Heart left ventricle (tissue), 16 donors: ENCODE data around the gene MICALL2. TPM values are rescaled to one million over a fixed set of nuclear protein-coding genes. Genes with fewer than 3 reads are reported as not detected.

Experiments
- ATAC-seq, 4 donors: fragments of 200-7000 bp; cut with Tn5 transposase; one replicate each; pipeline ENCODE4 v1.9.1; 2020 to 2022; ENCODE audit warnings: moderate library complexity in 4 of 4, mild to moderate bottlenecking in 3 of 4, moderate number of reproducible peaks in 1 of 4
- DNase-seq, 5 donors: peaks; one replicate each; pipeline ENCODE4 v3.0.0-alpha.2; 2020
- H3K27ac ChIP-seq, 12 donors: fragments of 200-600 bp; sonication (generic) in 4 of 12; one replicate each; pipeline versions ENCODE4 v1.5.0 to v1.8.0; 2016 to 2022; ENCODE audit warnings: mild to moderate bottlenecking in 2 of 12
- H3K27me3 ChIP-seq, 9 donors: fragments of 200-600 bp; sonication (generic) in 2 of 9; one replicate each; pipeline versions ENCODE4 v1.5.1 to v1.8.0; 2016 to 2022; ENCODE audit warnings: mild to moderate bottlenecking in 3 of 9
- H3K36me3 ChIP-seq, 9 donors: fragments of 200-600 bp; sonication (generic) in 2 of 9; one replicate each; pipeline versions ENCODE4 v1.5.0 to v1.8.0; 2018 to 2022; ENCODE audit warnings: mild to moderate bottlenecking in 2 of 9
- H3K4me1 ChIP-seq, 12 donors: fragments of 200-600 bp; sonication (generic) in 4 of 12; one replicate each; pipeline versions ENCODE4 v1.5.0 to v1.8.0; 2016 to 2022; ENCODE audit warnings: mild to moderate bottlenecking in 3 of 12
- H3K4me3 ChIP-seq, 12 donors: fragments of 200-600 bp; sonication (generic) in 4 of 12; one replicate each; pipeline versions ENCODE4 v1.5.0 to v1.8.0; 2017 to 2022; ENCODE audit warnings: mild to moderate bottlenecking in 9 of 12, moderate library complexity in 4 of 12
- H3K9me3 ChIP-seq, 12 donors: fragments of 200-600 bp; sonication (generic) in 4 of 12; one replicate each; pipeline versions ENCODE4 v1.5.0 to v1.8.0; 2016 to 2022; ENCODE audit warnings: mild to moderate bottlenecking in 1 of 12
- POLR2A ChIP-seq, 2 donors: fragments of 450-650 bp; IDR thresholded peaks; one replicate each; pipeline ENCODE4 v1.6.1; 2017; ENCODE audit warnings: antibody characterized with exemption in 2 of 2, mild to moderate bottlenecking in 2 of 2, moderate library complexity in 2 of 2
- WGBS, 4 donors: extraction: QIAGEN DNeasy Blood & Tissue Kit in 2 of 4; methylation state at CpG; one replicate each; pipeline versions ENCODE4 v1.1.5 to v1.1.7; 2013 to 2018; 5-methylcytosine and 5-hydroxymethylcytosine counted together
- intact Hi-C, 10 donors: fragments of 100-400 bp; cut with DNase I; formaldehyde crosslinking; loops; one replicate each; pipeline versions ENCODE4 v1.11.1 to v1.14.2; 2022
- polyA plus RNA-seq, 2 donors: library from polyadenylated mRNA; stranded (reverse); fragments of 200-250 nt; gene quantifications; one replicate each; pipeline ENCODE4 v1.2.3, GENCODE V29; 2013
- total RNA-seq, 9 donors: library from RNA; depleted of rRNA in 2 of 9; stranded (reverse); fragments of >200 nt in 2 of 9; fragmentation: NEBNext Ultra II Directional in 3 of 9; extraction: Animal tissue kit (Norgen Biotek cat#: 25700) in 3 of 9; gene quantifications; one replicate each; pipeline versions ENCODE4 v1.1.0 to v1.2.4, GENCODE V29; 2016 to 2023
- TF ChIP-seq, protein P1 (sequence below), 12 donors: fragments of 200-600 bp; sonication (generic) in 4 of 12; IDR thresholded peaks; one replicate each; pipeline versions ENCODE4 v1.5.0 to v1.8.0; 2018 to 2022; ENCODE audit warnings: antibody characterized with exemption in 12 of 12, mild to moderate bottlenecking in 5 of 12
- donor health status: ischemic (EF 13 %, LVEDD 7.1; RV severe dilation, severe dysfunction).
- donor health status: healthy with polysubstance abuse.
- donor health status: DM: no; HTN: yes; CAD: no.
- donor health status: DM: no; HTN: no; CAD: no.
- donor health status: ischemic (EF 25% LVEDD 6.9; RV normal size, moderate dysfunction).
- donor health status: ischemic (EF 25% LVEDD 5.7; RV mildly dilated, moderate dysfunction).
- donor health status: healthy.
- donor health status: DM: yes; HTN: yes; CAD: no.
- donor health status: ischemic (EF 35%, LVEDD 5.7; RV mildly dilated, moderate dysfunction).
- donor health status: nonischemic (EF 11% LVEDD 7.7; RV severe dilation, severe dysfunction).
- donor health status: DM: yes; HTN: yes; CAD: no.
- donor health status: PGD.
- donor health status: ischemic (EF 29% LVEDD 5.4; RV normal size, mild dysfunction).
- donor health status: nonischemic (EF 23%, LVEDD 6.1; RV moderate dilation, normal function).

The MICALL2 gene
- total and polyA plus RNA-seq, 11 donors = 2.5 to 18.3 (median 8.4) TPM

DNA sequence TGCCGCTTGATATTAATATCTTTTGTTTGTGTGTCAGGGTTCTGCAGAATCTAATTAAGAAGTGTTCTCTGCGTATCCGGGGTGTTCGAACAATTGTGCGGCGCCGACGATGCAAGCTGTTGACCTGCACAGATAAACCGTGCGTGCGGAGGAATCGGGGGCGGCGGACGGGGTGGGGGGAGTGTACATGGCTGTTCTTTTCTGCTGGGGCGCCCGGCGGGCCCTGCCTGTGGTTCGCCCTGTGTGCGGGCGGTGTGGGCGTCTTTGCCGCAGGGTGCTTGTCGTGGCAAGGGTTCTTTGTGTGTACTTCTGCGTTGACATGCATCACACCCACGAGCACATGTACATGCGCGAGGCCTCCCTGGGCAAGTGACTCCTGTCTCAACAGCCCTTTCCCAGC is 47.9 kb downstream of the MICALL2 start:
- intact Hi-C loops = loop anchor here in 5 of 10 donors (5.0 kb wide), 2 partner anchors 184 to 189 kb away; no protein-coding TSS in a partner anchor
- Histone ChIP-seq H3K9me3 (no peaks in the 10 kb centered on the region), H3K4me1 (peaks cover 0 to 11% (median 5%) of the 10 kb centered on the region in 12 donors), H3K27ac (no peak overlapping the region), H3K27me3 (peaks cover 16 to 65% (median 34%) of the 10 kb centered on the region in 9 donors), H3K4me3 (no peak overlapping the region), H3K36me3 (no peaks in the 10 kb centered on the region)
- ATAC-seq = no peak
- no peak for DNase-seq
- WGBS, 4 donors = 93 to 95% (median 94%) methylated on average over 28 of the region's 28 CpGs
- TF ChIP-seq, protein P1, sequence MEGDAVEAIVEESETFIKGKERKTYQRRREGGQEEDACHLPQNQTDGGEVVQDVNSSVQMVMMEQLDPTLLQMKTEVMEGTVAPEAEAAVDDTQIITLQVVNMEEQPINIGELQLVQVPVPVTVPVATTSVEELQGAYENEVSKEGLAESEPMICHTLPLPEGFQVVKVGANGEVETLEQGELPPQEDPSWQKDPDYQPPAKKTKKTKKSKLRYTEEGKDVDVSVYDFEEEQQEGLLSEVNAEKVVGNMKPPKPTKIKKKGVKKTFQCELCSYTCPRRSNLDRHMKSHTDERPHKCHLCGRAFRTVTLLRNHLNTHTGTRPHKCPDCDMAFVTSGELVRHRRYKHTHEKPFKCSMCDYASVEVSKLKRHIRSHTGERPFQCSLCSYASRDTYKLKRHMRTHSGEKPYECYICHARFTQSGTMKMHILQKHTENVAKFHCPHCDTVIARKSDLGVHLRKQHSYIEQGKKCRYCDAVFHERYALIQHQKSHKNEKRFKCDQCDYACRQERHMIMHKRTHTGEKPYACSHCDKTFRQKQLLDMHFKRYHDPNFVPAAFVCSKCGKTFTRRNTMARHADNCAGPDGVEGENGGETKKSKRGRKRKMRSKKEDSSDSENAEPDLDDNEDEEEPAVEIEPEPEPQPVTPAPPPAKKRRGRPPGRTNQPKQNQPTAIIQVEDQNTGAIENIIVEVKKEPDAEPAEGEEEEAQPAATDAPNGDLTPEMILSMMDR (IDR thresholded peaks at IDR 0.05) = no peak
- no peak for TF ChIP-seq POLR2A (IDR thresholded peaks at IDR 0.05)

DNA sequence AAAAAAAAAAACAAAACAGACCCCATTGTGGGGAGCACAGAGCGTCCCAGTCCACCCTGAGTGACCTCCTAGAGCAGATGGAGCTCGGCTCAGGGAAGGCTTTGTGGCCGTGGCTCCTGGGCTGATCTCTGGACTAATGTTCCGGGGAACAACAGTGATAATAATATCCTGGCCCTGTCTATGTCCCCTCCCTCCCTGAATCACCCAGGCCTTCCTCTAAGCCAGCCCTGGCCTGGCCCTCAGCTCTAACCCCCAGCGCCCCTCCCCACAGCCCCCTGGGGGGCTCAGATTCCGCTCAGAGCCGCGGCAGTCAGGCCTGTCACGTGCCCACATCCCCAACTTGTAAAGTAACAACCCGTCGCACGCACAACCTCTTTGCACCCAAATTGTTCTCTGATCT is 48.3 kb downstream of the MICALL2 start:
- Histone ChIP-seq H3K27ac (no peak overlapping the region), H3K27me3 (peaks cover 16 to 69% (median 34%) of the 10 kb centered on the region in 9 donors), H3K36me3 (no peaks in the 10 kb centered on the region), H3K4me3 (no peak overlapping the region), H3K9me3 (no peaks in the 10 kb centered on the region), H3K4me1 (peaks cover 0 to 11% (median 5%) of the 10 kb centered on the region in 12 donors)
- WGBS, 4 donors = 45 to 51% (median 49%) methylated on average over 11 to 12 of the region's 12 CpGs
- intact Hi-C loops = loop anchor here in 5 of 10 donors (5.0 kb wide), 2 partner anchors 184 to 189 kb away; no protein-coding TSS in a partner anchor
- DNase-seq (no peak), ATAC-seq (no peak)
- TF ChIP-seq, protein P1 (IDR thresholded peaks at IDR 0.05) = no peak
- no peak for TF ChIP-seq POLR2A (IDR thresholded peaks at IDR 0.05)

GRCh38 chr7:1409555-1409954 is 49.7 kb downstream of the MICALL2 start:
- DNase-seq (no peak), ATAC-seq (no peak)
- Histone ChIP-seq H3K4me1 (peaks cover 0 to 11% (median 5%) of the 10 kb centered on the region in 12 donors), H3K27me3 (peaks cover 21 to 81% (median 45%) of the 10 kb centered on the region in 9 donors), H3K9me3 (no peaks in the 10 kb centered on the region), H3K4me3 (no peak overlapping the region), H3K27ac (no peak overlapping the region), H3K36me3 (no peaks in the 10 kb centered on the region)
- WGBS, 4 donors = 44 to 58% (median 51%) methylated on average over 7 of the region's 7 CpGs
- intact Hi-C loops = no loop called here
- TF ChIP-seq, protein P1 (IDR thresholded peaks at IDR 0.05) = no peak

- Histone ChIP-seq H3K9me3 (no peaks in the 10 kb centered on the region), H3K4me1 (peaks cover 0 to 15% (median 6%) of the 10 kb centered on the region in 12 donors), H3K27ac (no peak overlapping the region), H3K36me3 (no peaks in the 10 kb centered on the region), H3K27me3 (peaks cover 21 to 87% (median 51%) of the 10 kb centered on the region in 9 donors), H3K4me3 (no peak overlapping the region)
- WGBS, 4 donors = 79 to 88% (median 81%) methylated on average over 8 of the region's 8 CpGs
- DNase-seq = no peak
- no peak for ATAC-seq
- TF ChIP-seq POLR2A (IDR thresholded peaks at IDR 0.05) = no peak
- TF ChIP-seq, protein P1 (IDR thresholded peaks at IDR 0.05) = no peak
- intact Hi-C loops = no loop called here
Observed at GRCh38 chr7:1408466-1408865, 50.8 kb downstream of the MICALL2 start.
